Smooth muscle cell (in vitro differentiated cells): ENCODE measurements around the gene CD46. TPM values are rescaled to one million over a fixed set of nuclear protein-coding genes. Genes with fewer than 3 reads are reported as not detected.

Experiments used
- DNase-seq: peaks from one replicate; lab custom pipeline; 2025; ENCODE audit not compliant: unreplicated experiment; lab: John Stamatoyannopoulos, UW
- H2AFZ ChIP-seq: fragments of 200-600 bp; sonication (generic); 2 replicates; pipeline ENCODE4 v1.6.0; 2016; ENCODE audit warnings: antibody characterized with exemption, low read depth, mild to moderate bottlenecking
- H3F3A ChIP-seq: fragments of 200-600 bp; sonication (generic); 2 replicates; pipeline ENCODE4 v1.6.0; 2017; ENCODE audit warnings: antibody characterized with exemption, low read depth
- H3K27ac ChIP-seq: fragments of 200-600 bp; sonication (generic); 2 replicates; pipeline ENCODE4 v1.5.1; 2016; ENCODE audit warnings: low read depth, mild to moderate bottlenecking
- H3K27me3 ChIP-seq: fragments of 200-600 bp; sonication (generic); 2 replicates; pipeline ENCODE4 v1.6.1; 2016; ENCODE audit warnings: low read depth, mild to moderate bottlenecking
- H3K36me3 ChIP-seq: fragments of 200-600 bp; sonication (generic); 2 replicates; pipeline ENCODE4 v1.5.1; 2016; ENCODE audit warnings: low read depth
- H3K4me1 ChIP-seq: fragments of 200-600 bp; sonication (generic); 2 replicates; pipeline ENCODE4 v1.5.1; 2016; ENCODE audit warnings: low read depth
- H3K4me2 ChIP-seq: fragments of 200-600 bp; sonication (generic); 2 replicates; pipeline ENCODE4 v1.6.0; 2016; ENCODE audit warnings: mild to moderate bottlenecking
- H3K4me3 ChIP-seq: fragments of 200-600 bp; sonication (generic); 2 replicates; pipeline ENCODE4 v1.5.1; 2016; ENCODE audit warnings: mild to moderate bottlenecking
- H3K79me2 ChIP-seq: fragments of 200-600 bp; sonication (generic); 2 replicates; pipeline ENCODE4 v1.6.0; 2016; ENCODE audit warnings: low read depth, mild to moderate bottlenecking
- H3K9ac ChIP-seq: fragments of 200-600 bp; sonication (generic); 2 replicates; pipeline ENCODE4 v1.6.0; 2016; ENCODE audit warnings: low read depth
- H3K9me3 ChIP-seq: fragments of 200-600 bp; sonication (generic); replicated peaks from 2 replicates; pipeline ENCODE4 v1.5.1; 2016; ENCODE audit warnings: low read depth
- H4K20me1 ChIP-seq: fragments of 200-600 bp; sonication (generic); 2 replicates; pipeline ENCODE4 v1.6.0; 2016; ENCODE audit warnings: low read depth
- WGBS: methylation state at CpG from one replicate; pipeline ENCODE4 v1.1.7; 2016; ENCODE audit warnings: low lambda C conversion rate; 5-methylcytosine and 5-hydroxymethylcytosine counted together
- polyA plus RNA-seq: library from polyadenylated mRNA; unstranded; fragments of >200 nt; fragmentation: Nextera tagmentation; extraction: Ambion mirVana; gene quantifications from 2 replicates; pipeline ENCODE4 v1.2.1, GENCODE V29; 2016
- total RNA-seq: library from RNA; depleted of rRNA; stranded (reverse); fragments of >200 nt; gene quantifications from 2 replicates; pipeline ENCODE4 v1.2.3, GENCODE V29; 2014
- TF ChIP-seq, protein P1 (sequence below): fragments of 200-600 bp; sonication (generic); IDR thresholded peaks from 2 replicates; pipeline ENCODE4 v1.5.1; 2017; ENCODE audit warnings: borderline replicate concordance, mild to moderate bottlenecking, antibody characterized with exemption; ENCODE audit not compliant: insufficient read depth, poor library complexity, severe bottlenecking

The CD46 gene
- total and polyA plus RNA-seq, 2 experiments from 2014 or later: 117 to 234 TPM

GRCh38 chr1:207811920-207812720 lies 60.3 kb downstream of the CD46 start:
- no peaks in the 10 kb centered on the region for H4K20me1 ChIP-seq
- no peaks in the 10 kb centered on the region for H3F3A ChIP-seq
- no peak overlapping the region for H3K9ac ChIP-seq
- H2AFZ ChIP-seq: no peak overlapping the region
- H3K4me3 ChIP-seq: no peak overlapping the region
- no peaks in the 10 kb centered on the region for H3K79me2 ChIP-seq
- H3K36me3 ChIP-seq: no peaks in the 10 kb centered on the region
- H3K9me3 ChIP-seq: no peaks in the 10 kb centered on the region
- no peak for DNase-seq
- H3K27me3 ChIP-seq: no peaks in the 10 kb centered on the region
- H3K4me2 ChIP-seq: no peak overlapping the region
- TF ChIP-seq, protein P1, sequence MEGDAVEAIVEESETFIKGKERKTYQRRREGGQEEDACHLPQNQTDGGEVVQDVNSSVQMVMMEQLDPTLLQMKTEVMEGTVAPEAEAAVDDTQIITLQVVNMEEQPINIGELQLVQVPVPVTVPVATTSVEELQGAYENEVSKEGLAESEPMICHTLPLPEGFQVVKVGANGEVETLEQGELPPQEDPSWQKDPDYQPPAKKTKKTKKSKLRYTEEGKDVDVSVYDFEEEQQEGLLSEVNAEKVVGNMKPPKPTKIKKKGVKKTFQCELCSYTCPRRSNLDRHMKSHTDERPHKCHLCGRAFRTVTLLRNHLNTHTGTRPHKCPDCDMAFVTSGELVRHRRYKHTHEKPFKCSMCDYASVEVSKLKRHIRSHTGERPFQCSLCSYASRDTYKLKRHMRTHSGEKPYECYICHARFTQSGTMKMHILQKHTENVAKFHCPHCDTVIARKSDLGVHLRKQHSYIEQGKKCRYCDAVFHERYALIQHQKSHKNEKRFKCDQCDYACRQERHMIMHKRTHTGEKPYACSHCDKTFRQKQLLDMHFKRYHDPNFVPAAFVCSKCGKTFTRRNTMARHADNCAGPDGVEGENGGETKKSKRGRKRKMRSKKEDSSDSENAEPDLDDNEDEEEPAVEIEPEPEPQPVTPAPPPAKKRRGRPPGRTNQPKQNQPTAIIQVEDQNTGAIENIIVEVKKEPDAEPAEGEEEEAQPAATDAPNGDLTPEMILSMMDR: no peak
- H3K27ac ChIP-seq: no peak overlapping the region
- peaks cover 6% of the 10 kb centered on the region for H3K4me1 ChIP-seq
- 95% methylated on average over 16 of the region's 16 CpGs for WGBS

GRCh38 chr1:207812778-207813511 lies 61.1 kb downstream of the CD46 start:
- Histone ChIP-seq H3K4me3 (no peak overlapping the region), H4K20me1 (no peaks in the 10 kb centered on the region), H2AFZ (no peak overlapping the region), H3F3A (no peaks in the 10 kb centered on the region), H3K4me1 (peaks cover 6% of the 10 kb centered on the region), H3K27me3 (no peaks in the 10 kb centered on the region), H3K4me2 (no peak overlapping the region), H3K27ac (no peak overlapping the region), H3K79me2 (no peaks in the 10 kb centered on the region), H3K36me3 (no peaks in the 10 kb centered on the region), H3K9ac (no peak overlapping the region), H3K9me3 (no peaks in the 10 kb centered on the region)
- no peak for DNase-seq
- WGBS: 83% methylated on average over 10 of the region's 10 CpGs
- TF ChIP-seq, protein P1: no peak

DNA sequence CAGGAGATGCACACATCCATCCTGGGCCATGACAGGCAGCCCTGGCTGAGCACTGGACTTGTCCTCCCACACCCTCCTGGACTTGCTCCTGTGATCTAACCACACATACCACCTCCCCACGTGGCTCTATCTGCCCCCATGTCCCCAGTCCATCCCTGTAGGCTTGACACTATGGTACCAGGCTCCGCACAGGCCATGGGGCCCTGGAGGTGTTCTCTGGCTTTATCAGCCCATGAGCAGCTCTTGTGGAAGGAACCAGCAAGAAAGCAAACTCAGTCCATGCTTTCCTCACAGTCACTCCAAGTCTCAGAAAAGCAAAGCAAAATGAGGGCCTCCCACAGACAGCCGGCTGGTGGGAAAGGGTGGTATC lies 61.6 kb downstream of the CD46 start:
- H3K36me3 ChIP-seq: no peaks in the 10 kb centered on the region
- no peak overlapping the region for H3K9ac ChIP-seq
- no peak overlapping the region for H3K4me3 ChIP-seq
- no peaks in the 10 kb centered on the region for H3K27me3 ChIP-seq
- H3K27ac ChIP-seq: no peak overlapping the region
- H2AFZ ChIP-seq: no peak overlapping the region
- H3K4me1 ChIP-seq: peaks cover 6% of the 10 kb centered on the region
- 81% methylated on average over 3 of the region's 3 CpGs for WGBS
- no peaks in the 10 kb centered on the region for H3F3A ChIP-seq
- TF ChIP-seq, protein P1: no peak
- no peak overlapping the region for H3K4me2 ChIP-seq
- no peaks in the 10 kb centered on the region for H3K9me3 ChIP-seq
- H3K79me2 ChIP-seq: no peaks in the 10 kb centered on the region
- no peaks in the 10 kb centered on the region for H4K20me1 ChIP-seq
- DNase-seq: no peak
